Raji (cell line): Measurements from ENCODE around the gene MARCHF2.

ENCODE experiments used
- POLR2A ChIP-seq: IDR thresholded peaks from 2 replicates; pipeline ENCODE4 v1.6.1; 2011; ENCODE audit warnings: low read depth, low read length, control low read depth; ENCODE audit not compliant: insufficient read depth

Gene MARCHF2

DNA sequence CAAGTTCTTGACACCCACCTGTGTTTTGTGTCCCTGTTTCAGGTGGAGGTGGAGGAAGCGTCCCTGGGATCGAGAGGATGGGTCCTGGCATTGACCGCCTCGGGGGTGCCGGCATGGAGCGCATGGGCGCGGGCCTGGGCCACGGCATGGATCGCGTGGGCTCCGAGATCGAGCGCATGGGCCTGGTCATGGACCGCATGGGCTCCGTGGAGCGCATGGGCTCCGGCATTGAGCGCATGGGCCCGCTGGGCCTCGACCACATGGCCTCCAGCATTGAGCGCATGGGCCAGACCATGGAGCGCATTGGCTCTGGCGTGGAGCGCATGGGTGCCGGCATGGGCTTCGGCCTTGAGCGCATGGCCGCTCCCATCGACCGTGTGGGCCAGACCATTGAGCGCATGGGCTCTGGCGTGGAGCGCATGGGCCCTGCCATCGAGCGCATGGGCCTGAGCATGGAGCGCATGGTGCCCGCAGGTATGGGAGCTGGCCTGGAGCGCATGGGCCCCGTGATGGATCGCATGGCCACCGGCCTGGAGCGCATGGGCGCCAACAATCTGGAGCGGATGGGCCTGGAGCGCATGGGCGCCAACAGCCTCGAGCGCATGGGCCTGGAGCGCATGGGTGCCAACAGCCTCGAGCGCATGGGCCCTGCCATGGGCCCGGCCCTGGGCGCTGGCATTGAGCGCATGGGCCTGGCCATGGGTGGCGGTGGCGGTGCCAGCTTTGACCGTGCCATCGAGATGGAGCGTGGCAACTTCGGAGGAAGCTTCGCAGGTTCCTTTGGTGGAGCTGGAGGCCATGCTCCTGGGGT, 72.7 kb downstream of the MARCHF2 start:
- TF ChIP-seq POLR2A = no peak

DNA sequence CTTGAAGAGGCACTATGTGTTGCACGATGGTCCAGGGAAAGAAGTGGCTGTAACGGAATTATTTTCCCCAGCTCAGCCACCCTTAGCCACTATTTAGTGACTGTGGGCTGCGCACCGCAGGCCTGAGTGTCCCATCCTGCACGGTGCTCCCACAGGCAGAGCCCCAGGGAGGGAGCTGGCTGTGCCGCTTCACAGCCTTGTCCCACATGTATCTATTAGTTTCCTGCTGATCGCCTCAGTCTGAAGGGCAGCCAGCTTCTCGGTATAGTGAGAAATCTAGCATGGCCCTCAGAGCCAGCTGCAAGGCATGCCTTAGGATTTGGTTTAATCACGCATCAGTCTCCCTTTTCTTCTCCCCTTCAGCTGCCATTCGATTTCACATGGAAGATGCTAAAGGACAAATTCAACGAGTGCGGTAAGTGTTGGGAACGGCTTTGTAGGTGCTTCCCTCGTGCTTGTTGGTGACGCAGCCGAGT, 73.6 kb downstream of the MARCHF2 start:
- no peak for TF ChIP-seq POLR2A

DNA sequence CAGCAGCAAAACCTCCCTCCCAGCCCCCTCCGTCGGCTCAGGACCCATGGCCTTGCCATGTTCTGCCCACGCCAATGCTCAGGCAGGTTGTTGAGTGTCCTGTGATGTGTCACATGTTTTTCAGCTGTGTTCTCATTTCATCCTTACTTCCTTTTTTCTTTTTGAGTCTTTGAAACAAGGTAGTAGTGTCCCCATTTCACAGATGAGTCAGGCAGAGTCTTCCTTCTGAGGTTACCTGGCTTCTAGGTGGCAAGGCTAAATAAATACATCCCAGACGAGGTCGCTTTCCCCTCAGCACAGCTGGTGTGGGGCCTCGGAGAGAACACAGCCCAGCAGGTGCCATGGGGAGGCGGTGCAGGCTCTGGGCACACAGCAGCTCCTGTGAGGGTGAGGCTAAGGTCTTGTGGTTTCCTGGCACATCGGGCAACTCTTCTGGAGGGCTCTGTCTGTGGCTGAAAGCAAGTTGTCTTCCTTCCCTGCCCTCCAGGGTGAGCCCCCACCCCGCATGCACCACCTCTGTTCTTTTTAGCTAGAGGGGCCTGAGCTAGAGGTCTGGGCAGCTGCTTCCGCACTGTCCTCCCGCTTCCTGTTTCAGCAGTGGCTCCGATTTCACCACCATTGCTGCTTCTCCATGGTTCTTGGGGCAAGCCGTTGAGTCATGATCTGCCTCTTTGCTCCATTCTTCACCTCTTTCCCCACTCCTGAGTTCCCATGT, 74.2 kb downstream of the MARCHF2 start:
- TF ChIP-seq POLR2A = no peak

DNA sequence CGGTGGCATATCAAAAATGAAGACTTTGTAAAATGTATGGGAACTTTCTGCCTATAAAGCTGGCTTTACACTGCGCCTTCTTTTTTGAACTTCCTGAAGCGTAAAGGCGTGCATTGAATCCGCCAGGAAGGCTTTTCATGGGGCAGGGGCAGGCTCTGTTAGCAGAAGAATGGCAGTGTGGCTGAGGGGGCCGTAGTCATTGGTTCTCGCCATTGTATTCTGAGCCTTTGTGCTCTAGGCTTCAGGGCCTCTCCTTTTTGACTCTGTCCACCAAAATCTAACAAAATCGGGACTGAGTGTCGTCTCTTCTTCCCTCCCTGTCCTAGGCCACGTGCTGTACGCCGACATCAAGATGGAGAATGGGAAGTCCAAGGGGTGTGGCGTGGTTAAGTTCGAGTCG, 75.3 kb downstream of the MARCHF2 start:
- TF ChIP-seq POLR2A = no peak
